SHP77 treated with DMSO at 0.1 percent for 48 hours (cell line): ENCODE measurements around the gene ZNF587.
"Not testable (repeated sequence)": the region's sequence is repeated elsewhere in the genome, so short reads cannot be mapped to it uniquely, and the experiment has no call there.

Experiments used
- DNase-seq: peaks from one replicate; lab custom pipeline; 2025; lab: John Stamatoyannopoulos, UW

ZNF587 gene

GRCh38 chr19:57849666-57850473 is at the start of gene ZNF587:
ZNF587 (plus strand) TSS chr19:57849859; CDS start chr19:57850039, 180 bp downstream.
- DNase-seq: not testable (repeated sequence)

GRCh38 chr19:57800696-57801095 is 49.0 kb upstream of the ZNF587 start:
- DNase-seq: no peak

- no peak for DNase-seq
Measured at GRCh38 chr19:57802269-57802668, 47.4 kb upstream of the ZNF587 start.

GRCh38 chr19:57803265-57803593 is 46.4 kb upstream of the ZNF587 start:
- DNase-seq: no peak

GRCh38 chr19:57803594-57804325 is 45.9 kb upstream of the ZNF587 start:
- no peak for DNase-seq

- DNase-seq: no peak
Measured at GRCh38 chr19:57807541-57807940, 42.1 kb upstream of the ZNF587 start.

GRCh38 chr19:57810410-57811295 is 39.0 kb upstream of the ZNF587 start:
- not testable (repeated sequence) for DNase-seq

GRCh38 chr19:57812226-57812625 is 37.4 kb upstream of the ZNF587 start:
- no peak for DNase-seq

GRCh38 chr19:57812975-57813820 is 36.5 kb upstream of the ZNF587 start:
- not testable (repeated sequence) for DNase-seq

GRCh38 chr19:57813919-57814504 is 35.6 kb upstream of the ZNF587 start:
- no peak for DNase-seq

- DNase-seq: peak; percentile 90
Measured at GRCh38 chr19:57814505-57815246, 35.0 kb upstream of the ZNF587 start, which contains the start of gene ZNF552. ZNF552 (minus strand) TSS chr19:57814913; CDS start chr19:57814743, 170 bp downstream.

GRCh38 chr19:57815247-57816075 is 34.2 kb upstream of the ZNF587 start:
- DNase-seq: no peak

GRCh38 chr19:57816652-57817051 is 33.0 kb upstream of the ZNF587 start:
- no peak for DNase-seq

GRCh38 chr19:57817976-57818375 is 31.7 kb upstream of the ZNF587 start:
- no peak for DNase-seq

GRCh38 chr19:57818378-57818777 is 31.3 kb upstream of the ZNF587 start:
- DNase-seq: no peak

- peak; percentile 86 for DNase-seq
Measured at GRCh38 chr19:57819475-57820148, 30.0 kb upstream of the ZNF587 start.

GRCh38 chr19:57820599-57820998 is 29.1 kb upstream of the ZNF587 start:
- no peak for DNase-seq

- not testable (repeated sequence) for DNase-seq
Measured at GRCh38 chr19:57821095-57821494, 28.6 kb upstream of the ZNF587 start.

GRCh38 chr19:57821501-57821900 is 28.2 kb upstream of the ZNF587 start:
- DNase-seq: not testable (repeated sequence)
